Upper lobe of left lung (tissue), 4 donors: ENCODE results near the gene TFIP11.

ENCODE experiments used
- CTCF ChIP-seq, 6 experiments: fragments of 450-650 bp in 4 of 6; fragments of 200-600 bp in 2 of 6; sonication (generic) in 2 of 6; IDR thresholded peaks; one replicate each; pipeline ENCODE4 v1.5.1; 2016 to 2019; ENCODE audit warnings: antibody characterized with exemption in 6 of 6
- EP300 ChIP-seq, 4 donors: sonication (generic); formaldehyde crosslinking; IDR thresholded peaks; one replicate each; pipeline ENCODE4 v1.5.1; 2017; ENCODE audit warnings: antibody characterized with exemption in 4 of 4, control low read depth in 2 of 4
- POLR2A ChIP-seq, 4 donors: fragments of 450-650 bp; IDR thresholded peaks; one replicate each; pipeline ENCODE4 v1.5.1; 2016 to 2017; ENCODE audit warnings: antibody characterized with exemption in 4 of 4, mild to moderate bottlenecking in 2 of 4
- POLR2AphosphoS5 ChIP-seq, 2 donors: sonication (generic); formaldehyde crosslinking; IDR thresholded peaks; one replicate each; pipeline ENCODE4 v1.5.1; 2017; ENCODE audit warnings: antibody characterized with exemption in 2 of 2

- TF ChIP-seq CTCF (IDR thresholded peaks at IDR 0.05) (no peak), POLR2AphosphoS5 (IDR thresholded peaks at IDR 0.05) (no peak), POLR2A (IDR thresholded peaks at IDR 0.05) (no peak), EP300 (IDR thresholded peaks at IDR 0.05) (no peak)
These were observed 23.9 kb upstream of the TFIP11 start for GRCh38 chr22:26536056-26536761.
